Measurements from ENCODE around the gene OR2B3.

The OR2B3 gene

DNA sequence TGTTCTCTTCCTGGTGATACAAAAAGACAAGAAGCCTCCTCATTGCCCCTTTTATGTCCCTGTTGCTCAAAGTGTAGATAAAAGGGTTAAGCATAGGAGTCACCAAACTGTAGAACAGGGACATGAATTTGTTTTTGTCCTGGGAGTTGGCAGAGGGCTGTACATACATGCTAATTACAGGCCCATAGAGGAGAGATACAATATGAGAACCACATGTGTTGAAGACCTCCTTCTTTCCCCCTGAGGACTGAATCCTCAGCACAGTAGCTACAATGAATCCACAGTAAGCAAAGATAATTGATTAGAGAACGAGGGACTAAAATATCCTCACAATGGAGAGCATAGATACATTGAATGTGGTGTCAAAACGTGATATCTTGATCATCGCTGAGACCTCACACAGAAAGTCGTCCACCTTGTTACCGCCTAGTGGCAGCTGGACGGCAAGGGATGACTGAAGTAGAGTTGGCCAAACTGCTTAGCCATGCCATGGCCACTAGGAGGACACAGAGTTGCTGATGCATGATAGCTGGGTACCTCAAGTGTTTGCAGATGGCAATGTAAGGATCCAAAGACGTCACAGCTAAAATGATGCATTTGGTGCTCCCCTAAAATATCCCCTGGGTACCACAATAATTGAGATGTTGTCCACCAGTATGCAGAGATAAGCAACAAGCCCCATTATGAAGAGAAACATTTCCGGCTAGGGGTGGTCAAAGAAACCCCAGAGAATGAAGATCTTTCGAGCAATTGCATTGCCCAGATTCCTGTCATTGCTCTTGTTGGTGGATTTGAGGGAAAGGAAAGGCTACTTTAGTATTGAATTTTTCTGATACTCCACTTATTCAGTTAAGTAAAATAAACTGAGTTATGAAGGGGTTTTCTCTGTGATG lies 15.0 kb downstream of the OR2B3 start:
- no peak overlapping the region for H3K4me3 ChIP-seq
- in situ Hi-C loops (cut with MboI; ENCODE audit: low sequenced_read_pairs), result no loop called here
- H3K9me3 ChIP-seq, result no peaks in the 10 kb centered on the region
- no peaks in the 10 kb centered on the region for H3K4me1 ChIP-seq
- no peaks in the 10 kb centered on the region for H3K36me3 ChIP-seq (replicated peaks)
- peaks cover 4% of the 10 kb centered on the region; the same call in 1 of the 2 replicates for H3K27me3 ChIP-seq (ENCODE audit: low read depth)
- peak; percentile 55 to 60 for DNase-seq (ENCODE audit: low spot score in 2 of 2)

DNA sequence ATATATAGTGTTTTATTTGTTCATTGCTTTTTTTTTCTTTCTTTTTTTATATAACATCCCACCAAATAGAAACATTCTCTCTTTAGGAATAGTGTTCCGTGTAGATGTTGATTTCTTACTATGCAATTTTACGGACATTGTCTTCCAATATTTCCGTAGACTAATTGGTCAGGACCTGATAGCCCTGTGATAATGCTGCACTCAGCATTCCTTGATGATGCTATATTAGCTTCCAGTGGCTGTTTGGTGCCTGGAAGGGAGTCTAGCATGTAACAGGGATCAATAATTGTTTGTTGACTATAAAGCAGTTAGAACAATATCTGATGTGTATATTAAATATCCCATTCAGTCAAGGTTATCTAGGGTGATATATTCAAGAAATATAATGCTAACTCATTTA lies 35.4 kb downstream of the OR2B3 start:
- peaks cover 5% of the 10 kb centered on the region for H3K27me3 ChIP-seq (ENCODE audit: low read depth)
- no peaks in the 10 kb centered on the region for H3K36me3 ChIP-seq (replicated peaks)
- in situ Hi-C loops (cut with MboI; ENCODE audit: low sequenced_read_pairs), result no loop called here
- no peaks in the 10 kb centered on the region for H3K9me3 ChIP-seq
- H3K4me3 ChIP-seq, result no peak overlapping the region
- no peak for DNase-seq (ENCODE audit: low spot score in 2 of 2)
- H3K4me1 ChIP-seq, result no peaks in the 10 kb centered on the region

DNA sequence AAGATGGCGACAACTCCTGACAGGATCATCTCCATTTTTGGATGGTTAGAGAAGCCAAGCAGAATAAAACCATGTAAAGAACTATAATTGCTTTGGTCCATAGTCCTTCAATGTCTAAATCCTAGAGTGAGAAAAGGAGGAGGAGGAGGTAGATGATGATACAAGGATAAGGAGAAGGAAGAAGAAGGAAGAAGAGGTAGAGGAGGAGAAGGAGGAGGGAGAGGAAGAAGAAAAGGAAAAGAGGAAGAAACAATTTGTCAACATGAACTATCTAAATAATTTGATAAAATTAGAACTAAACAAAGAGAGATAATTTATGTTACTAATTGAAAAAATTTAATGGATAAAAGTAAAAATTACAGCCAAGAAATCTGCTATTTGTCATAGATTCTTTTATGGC lies 42.0 kb downstream of the OR2B3 start, which contains the start of gene OR2W1:
Gene OR2W1 (minus strand): TSS at position 101 of the 400 bp plus-strand sequence. CDS start 0 bp downstream, at position 101.
- Histone ChIP-seq H3K36me3 (replicated peaks) (no peaks in the 10 kb centered on the region), H3K27me3 (ENCODE audit: low read depth) (peaks cover 8% of the 10 kb centered on the region), H3K4me3 (no peak within 1 kb of the TSS), H3K9me3 (no peaks in the 10 kb centered on the region), H3K4me1 (peaks cover under 1% of the 10 kb centered on the region; the same call in 1 of the 2 replicates)
- in situ Hi-C loops (cut with MboI; ENCODE audit: low sequenced_read_pairs), result no loop called here
- no peak for DNase-seq (ENCODE audit: low spot score in 2 of 2)
